DOHH2 (cell line): ENCODE data around the gene CASQ1.

Experiments
- H3F3A ChIP-seq: fragments of 200-600 bp; sonication (generic), shearing (Covaris generic); 2 replicates; pipeline ENCODE4 v1.6.0; 2016; ENCODE audit warnings: antibody characterized with exemption, mild to moderate bottlenecking; ENCODE audit not compliant: control insufficient read depth, insufficient read depth
- H3K27ac ChIP-seq: fragments of 200-600 bp; sonication (generic); 2 replicates; pipeline ENCODE4 v1.5.1; 2014; ENCODE audit warnings: low read depth, mild to moderate bottlenecking, low read length, moderate library complexity
- H3K27me3 ChIP-seq: fragments of 200-600 bp; sonication (generic); 2 replicates; pipeline ENCODE4 v1.6.1; 2014; ENCODE audit warnings: mild to moderate bottlenecking, low read length, mixed read lengths; ENCODE audit not compliant: control insufficient read depth
- H3K36me3 ChIP-seq: fragments of 200-600 bp; sonication (generic); 2 replicates; pipeline ENCODE4 v1.6.1; 2014; ENCODE audit warnings: mild to moderate bottlenecking, low read length, moderate library complexity, mixed read lengths; ENCODE audit not compliant: control insufficient read depth
- H3K4me1 ChIP-seq: fragments of 200-600 bp; sonication (generic); 2 replicates; pipeline ENCODE4 v1.6.1; 2014; ENCODE audit warnings: mild to moderate bottlenecking, low read length, mixed read lengths; ENCODE audit not compliant: control insufficient read depth
- H3K4me2 ChIP-seq: fragments of 200-600 bp; sonication (generic); 2 replicates; pipeline ENCODE4 v1.6.0; 2014; ENCODE audit warnings: mild to moderate bottlenecking, low read length, moderate library complexity
- H3K4me3 ChIP-seq: fragments of 200-600 bp; sonication (generic); 2 replicates; pipeline ENCODE4 v1.5.1; 2014; ENCODE audit warnings: mild to moderate bottlenecking, low read length, mixed read lengths
- H3K79me2 ChIP-seq: fragments of 200-600 bp; sonication (generic); 2 replicates; pipeline ENCODE4 v1.6.1; 2014; ENCODE audit warnings: mild to moderate bottlenecking, low read length, mixed read lengths; ENCODE audit not compliant: control insufficient read depth
- H3K9me2 ChIP-seq: fragments of 200-600 bp; sonication (generic); replicated peaks from 2 replicates; pipeline ENCODE4 v1.6.1; 2014; ENCODE audit warnings: mild to moderate bottlenecking, low read length, mixed read lengths; ENCODE audit not compliant: control insufficient read depth
- H3K9me3 ChIP-seq: fragments of 200-600 bp; sonication (generic); 2 replicates; pipeline ENCODE4 v1.6.1; 2014; ENCODE audit warnings: antibody characterized with exemption, low read length, mixed read lengths; ENCODE audit not compliant: control insufficient read depth, insufficient read depth
- H4K20me1 ChIP-seq: fragments of 200-600 bp; sonication (generic); 2 replicates; pipeline ENCODE4 v1.6.0; 2014; ENCODE audit warnings: low read depth, mild to moderate bottlenecking, antibody characterized with exemption, low read length, moderate library complexity; ENCODE audit not compliant: control insufficient read depth, insufficient read depth
- EZH2phosphoT487 ChIP-seq: fragments of 200-600 bp; sonication (generic); IDR thresholded peaks from 2 replicates; pipeline ENCODE4 v1.6.1; 2017; ENCODE audit warnings: borderline replicate concordance, mild to moderate bottlenecking, antibody characterized with exemption, low read length, moderate library complexity, mixed read lengths
- TF ChIP-seq, protein P1 (sequence below): fragments of 200-600 bp; sonication (generic); IDR thresholded peaks from one replicate; pipeline ENCODE4 v1.5.1; 2014; ENCODE audit warnings: antibody characterized with exemption, mild to moderate bottlenecking, low read depth, low read length; ENCODE audit not compliant: poor library complexity, severe bottlenecking

The CASQ1 gene

DNA sequence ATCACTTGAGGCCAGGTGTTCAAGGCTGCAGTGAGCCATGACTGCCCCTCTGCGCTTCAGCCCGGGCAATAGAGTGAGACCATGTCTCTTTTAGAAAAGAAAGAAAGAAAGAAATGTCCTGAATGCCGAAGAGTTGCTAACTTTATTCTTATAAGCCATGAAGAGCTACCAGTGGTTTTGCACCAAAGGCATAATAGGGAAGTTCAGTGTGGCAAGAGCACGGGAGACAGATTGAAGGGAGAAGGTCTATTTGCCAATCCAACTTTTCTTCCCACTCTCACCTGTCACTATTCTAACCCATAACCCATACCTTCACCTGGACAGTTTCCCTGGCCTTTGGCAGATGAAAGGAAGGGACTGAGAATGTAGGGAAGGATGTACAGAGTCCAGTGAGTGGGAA, 10.4 kb downstream of the CASQ1 start:
- no peaks in the 10 kb centered on the region for H3K9me2 ChIP-seq
- H3K4me1 ChIP-seq: peaks cover 25% of the 10 kb centered on the region
- no peaks in the 10 kb centered on the region for H4K20me1 ChIP-seq
- H3K27me3 ChIP-seq: no peaks in the 10 kb centered on the region
- no peak overlapping the region for H3K27ac ChIP-seq
- peaks cover 5% of the 10 kb centered on the region for H3K36me3 ChIP-seq
- H3F3A ChIP-seq: peaks cover 4% of the 10 kb centered on the region
- H3K4me3 ChIP-seq: no peak overlapping the region
- TF ChIP-seq EZH2phosphoT487: no peak
- TF ChIP-seq, protein P1, sequence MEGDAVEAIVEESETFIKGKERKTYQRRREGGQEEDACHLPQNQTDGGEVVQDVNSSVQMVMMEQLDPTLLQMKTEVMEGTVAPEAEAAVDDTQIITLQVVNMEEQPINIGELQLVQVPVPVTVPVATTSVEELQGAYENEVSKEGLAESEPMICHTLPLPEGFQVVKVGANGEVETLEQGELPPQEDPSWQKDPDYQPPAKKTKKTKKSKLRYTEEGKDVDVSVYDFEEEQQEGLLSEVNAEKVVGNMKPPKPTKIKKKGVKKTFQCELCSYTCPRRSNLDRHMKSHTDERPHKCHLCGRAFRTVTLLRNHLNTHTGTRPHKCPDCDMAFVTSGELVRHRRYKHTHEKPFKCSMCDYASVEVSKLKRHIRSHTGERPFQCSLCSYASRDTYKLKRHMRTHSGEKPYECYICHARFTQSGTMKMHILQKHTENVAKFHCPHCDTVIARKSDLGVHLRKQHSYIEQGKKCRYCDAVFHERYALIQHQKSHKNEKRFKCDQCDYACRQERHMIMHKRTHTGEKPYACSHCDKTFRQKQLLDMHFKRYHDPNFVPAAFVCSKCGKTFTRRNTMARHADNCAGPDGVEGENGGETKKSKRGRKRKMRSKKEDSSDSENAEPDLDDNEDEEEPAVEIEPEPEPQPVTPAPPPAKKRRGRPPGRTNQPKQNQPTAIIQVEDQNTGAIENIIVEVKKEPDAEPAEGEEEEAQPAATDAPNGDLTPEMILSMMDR: no peak
- H3K9me3 ChIP-seq: no peaks in the 10 kb centered on the region
- peaks cover 6% of the 10 kb centered on the region for H3K79me2 ChIP-seq
- H3K4me2 ChIP-seq: no peak overlapping the region

DNA sequence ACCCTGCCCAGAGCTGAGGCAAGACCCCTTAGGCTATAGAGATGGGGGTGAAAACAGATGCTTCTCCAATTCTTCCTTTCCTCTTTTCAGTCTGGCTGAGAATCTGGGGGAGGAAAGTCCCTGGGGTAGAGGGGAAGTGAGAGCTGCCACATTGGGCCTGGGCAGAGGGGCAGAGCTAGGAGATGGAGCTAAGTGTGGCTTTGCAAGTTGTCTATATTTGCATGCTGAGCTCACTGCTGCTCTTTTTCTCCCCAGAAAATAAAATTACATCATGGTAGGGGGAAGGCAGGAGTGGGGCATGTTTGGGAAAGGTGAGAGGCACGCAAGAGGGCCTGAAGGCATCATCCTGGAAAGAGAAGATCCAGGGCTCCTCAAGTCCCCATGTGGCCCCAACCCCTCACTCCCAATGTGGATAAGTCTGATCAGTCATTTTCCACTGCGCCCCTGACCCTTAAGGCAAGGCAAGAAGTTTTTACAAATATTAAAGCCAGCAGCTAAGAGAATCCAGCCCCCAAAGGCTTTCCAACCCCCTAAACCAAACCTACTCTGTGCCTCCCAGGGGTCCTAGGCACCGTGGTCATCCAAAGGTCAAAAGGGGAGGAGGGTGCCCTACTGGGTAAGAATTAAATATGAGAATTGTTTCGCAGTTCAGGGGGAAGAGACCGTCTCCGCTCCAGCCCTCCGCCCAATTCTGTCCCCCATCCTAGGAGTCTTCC, 14.3 kb downstream of the CASQ1 start:
- TF ChIP-seq EZH2phosphoT487: no peak
- TF ChIP-seq, protein P1: no peak
- Histone ChIP-seq H3K4me2 (peak overlapping the region; percentile 93), H3K27me3 (no peaks in the 10 kb centered on the region), H3K79me2 (peaks cover 44% of the 10 kb centered on the region), H3K27ac (peak overlapping the region; percentile 100), H3K36me3 (peaks cover 43% of the 10 kb centered on the region), H3K4me1 (peaks cover 49% of the 10 kb centered on the region), H4K20me1 (no peaks in the 10 kb centered on the region; the same call in 1 of the 2 replicates), H3K9me3 (no peaks in the 10 kb centered on the region), H3F3A (peaks cover 10% of the 10 kb centered on the region), H3K9me2 (no peaks in the 10 kb centered on the region), H3K4me3 (peak overlapping the region; percentile 97)

- Histone ChIP-seq H3K27ac (peak within 1 kb of the TSS; percentile 100), H3K9me3 (no peaks in the 10 kb centered on the region), H3K27me3 (no peaks in the 10 kb centered on the region), H4K20me1 (no peaks in the 10 kb centered on the region; the same call in 1 of the 2 replicates), H3K4me2 (peak within 1 kb of the TSS; percentile 93), H3K9me2 (no peaks in the 10 kb centered on the region), H3K79me2 (peaks cover 52% of the 10 kb centered on the region), H3F3A (peaks cover 10% of the 10 kb centered on the region), H3K4me1 (peaks cover 48% of the 10 kb centered on the region), H3K4me3 (peak within 1 kb of the TSS; percentile 97), H3K36me3 (peaks cover 50% of the 10 kb centered on the region)
- TF ChIP-seq EZH2phosphoT487: no peak
- TF ChIP-seq, protein P1: no peak
These were observed 15.1 kb downstream of the CASQ1 start, which contains the start of gene PEA15 for GRCh38 chr1:160205242-160206035. PEA15 (plus strand) TSS chr1:160205384; CDS start chr1:160211545, 6,161 bp downstream.
